ENCODE measurements around the gene DAPK2. TPM values are rescaled to one million over a fixed set of nuclear protein-coding genes. Genes with fewer than 3 reads are reported as not detected.
A peak's percentile ranks its signal among the peaks of the same experiment; 100 is the strongest.

DAPK2 gene
- total and polyA plus RNA-seq, 2 experiments from 2014 or later = 5.8 to 7.5 TPM

DNA sequence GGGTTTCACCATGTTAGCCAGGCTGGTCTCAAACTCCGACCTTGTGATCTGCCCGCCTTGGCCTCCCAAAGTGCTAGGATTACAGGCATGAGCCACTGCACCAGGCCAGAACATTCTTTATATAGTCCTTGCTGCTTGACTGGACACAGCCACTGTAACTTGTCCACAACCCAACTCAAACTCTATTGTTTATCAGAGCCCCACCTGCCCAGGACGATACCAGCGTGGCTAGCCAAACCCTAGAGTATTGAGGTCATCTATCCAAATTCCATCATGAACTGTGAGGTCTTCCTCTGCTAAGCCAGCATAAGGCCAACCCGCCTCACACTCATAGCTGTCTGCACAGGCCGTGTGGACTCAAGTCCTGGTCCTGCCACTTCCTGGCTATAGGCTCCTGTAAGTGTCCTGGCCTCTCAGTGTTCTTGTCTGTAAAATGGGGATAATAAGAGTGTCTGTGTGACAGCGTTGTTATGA is 63.9 kb downstream of the DAPK2 start:
- 87 to 91% methylated on average over 7 of the region's 7 CpGs for WGBS, 2 experiments (ENCODE audit: low coverage in 1 of 2, low lambda C conversion rate in 2 of 2, missing lambda C conversion rate in 2 of 2)
- H3K27ac ChIP-seq = no peak overlapping the region
- no peak for TF ChIP-seq EZH2 (IDR thresholded peaks at IDR 0.05; ENCODE audit: insufficient read depth, poor library complexity, severe bottlenecking)
- no peak for TF ChIP-seq EZH2phosphoT487 (IDR thresholded peaks at IDR 0.05; ENCODE audit: insufficient read depth, low read depth)
- no peak overlapping the region for H3K4me3 ChIP-seq
- no peak overlapping the region for H3K9ac ChIP-seq
- no peak overlapping the region for H3K4me2 ChIP-seq (ENCODE audit: unreplicated experiment)
- DNase-seq = no peak
- peaks cover 12% of the 10 kb centered on the region for H3F3A ChIP-seq (ENCODE audit: insufficient read depth)
- H3K9me3 ChIP-seq (ENCODE audit: low read depth) = no peaks in the 10 kb centered on the region
- H3K79me2 ChIP-seq (ENCODE audit: insufficient read depth) = no peaks in the 10 kb centered on the region
- no peaks in the 10 kb centered on the region for H4K20me1 ChIP-seq (ENCODE audit: insufficient read depth)
- H3K27me3 ChIP-seq (replicated peaks; ENCODE audit: insufficient read depth) = no peaks in the 10 kb centered on the region
- no peak overlapping the region for H2AFZ ChIP-seq
- H3K4me1 ChIP-seq (ENCODE audit: insufficient read depth) = peaks cover 17% of the 10 kb centered on the region
- in situ Hi-C loops (cut with MboI) = no loop called here
- no peaks in the 10 kb centered on the region for H3K9me2 ChIP-seq (ENCODE audit: insufficient read depth)
- H3K36me3 ChIP-seq (ENCODE audit: low read depth) = no peaks in the 10 kb centered on the region

DNA sequence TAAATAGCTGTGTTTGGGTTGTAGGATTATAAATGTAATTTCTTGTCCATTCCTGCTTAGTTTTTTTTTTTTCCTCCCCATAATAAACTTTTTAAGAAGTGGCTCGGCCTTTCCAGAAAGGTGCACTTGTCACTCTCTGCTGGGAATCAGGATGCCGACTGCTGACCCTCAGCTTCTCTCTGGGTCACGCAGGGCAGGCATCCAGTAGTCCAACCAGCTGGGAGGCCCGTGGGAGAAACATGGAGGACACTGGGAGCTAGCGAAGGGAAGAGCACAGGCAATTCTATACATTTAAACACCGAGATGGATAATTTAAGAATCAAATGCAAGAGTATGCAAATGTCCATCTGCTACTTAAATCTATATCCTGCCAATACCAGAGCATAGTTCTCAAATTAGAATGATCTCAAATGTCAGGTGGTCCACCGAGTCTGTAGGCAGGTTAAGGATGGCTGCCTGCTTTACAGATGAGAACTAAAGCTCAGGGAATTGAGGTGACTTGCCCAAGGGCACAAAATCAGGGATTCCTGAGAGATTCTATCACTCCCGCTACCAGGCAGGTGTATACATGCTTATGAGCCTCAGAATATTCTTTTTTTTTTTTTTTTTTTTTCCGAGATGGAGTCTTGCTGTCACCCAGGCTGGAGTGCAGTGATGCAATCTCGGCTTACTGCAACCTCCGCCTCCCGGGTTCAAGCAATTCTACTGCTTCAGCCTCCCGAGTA is 64.5 kb downstream of the DAPK2 start:
- Histone ChIP-seq H3K9me2 (ENCODE audit: insufficient read depth) (no peaks in the 10 kb centered on the region), H3K9me3 (ENCODE audit: low read depth) (no peaks in the 10 kb centered on the region), H3F3A (ENCODE audit: insufficient read depth) (peaks cover 9% of the 10 kb centered on the region), H3K4me3 (no peak overlapping the region), H3K27ac (no peak overlapping the region), H3K4me1 (ENCODE audit: insufficient read depth) (peaks cover 13% of the 10 kb centered on the region), H3K27me3 (replicated peaks; ENCODE audit: insufficient read depth) (no peaks in the 10 kb centered on the region), H4K20me1 (ENCODE audit: insufficient read depth) (no peaks in the 10 kb centered on the region), H3K79me2 (ENCODE audit: insufficient read depth) (no peaks in the 10 kb centered on the region), H3K4me2 (ENCODE audit: unreplicated experiment) (no peak overlapping the region), H3K36me3 (ENCODE audit: low read depth) (no peaks in the 10 kb centered on the region), H3K9ac (no peak overlapping the region), H2AFZ (no peak overlapping the region)
- DNase-seq = no peak
- 91 to 94% methylated on average over 12 to 13 of the region's 13 CpGs for WGBS, 2 experiments (ENCODE audit: low coverage in 1 of 2, low lambda C conversion rate in 2 of 2, missing lambda C conversion rate in 2 of 2)
- TF ChIP-seq EZH2phosphoT487 (IDR thresholded peaks at IDR 0.05; ENCODE audit: insufficient read depth, low read depth) (no peak), EZH2 (IDR thresholded peaks at IDR 0.05; ENCODE audit: insufficient read depth, poor library complexity, severe bottlenecking) (no peak)
- in situ Hi-C loops (cut with MboI) = no loop called here

DNA sequence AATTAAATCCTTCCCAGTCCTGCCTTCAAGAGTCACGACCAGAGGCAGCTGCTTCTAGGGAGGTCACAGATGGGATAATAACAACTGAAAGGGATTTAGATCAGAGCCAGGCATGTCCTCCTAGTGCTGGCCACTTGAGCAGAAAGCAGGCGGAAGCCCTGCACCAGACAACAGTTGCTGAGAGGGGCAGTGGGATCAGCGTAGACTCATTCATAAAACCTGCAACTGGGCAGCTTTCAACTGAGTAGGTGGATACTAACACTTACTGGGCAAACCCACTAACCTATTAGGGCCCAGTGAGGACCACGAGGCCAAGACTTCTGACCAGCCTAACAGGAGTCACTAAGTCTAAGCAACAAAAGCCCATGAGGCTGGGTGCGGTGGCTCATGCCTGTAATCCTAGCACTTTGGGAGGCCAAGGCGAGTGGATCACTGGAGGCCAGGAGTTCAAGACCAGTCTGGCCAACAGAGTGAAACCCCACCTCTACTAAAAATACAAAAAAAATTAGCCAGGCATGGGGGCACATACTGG is 67.0 kb downstream of the DAPK2 start:
- Histone ChIP-seq H3K36me3 (ENCODE audit: low read depth) (no peaks in the 10 kb centered on the region), H4K20me1 (ENCODE audit: insufficient read depth) (no peaks in the 10 kb centered on the region), H3K27me3 (replicated peaks; ENCODE audit: insufficient read depth) (no peaks in the 10 kb centered on the region), H3K9ac (no peak overlapping the region), H3K4me3 (no peak overlapping the region), H3K79me2 (ENCODE audit: insufficient read depth) (no peaks in the 10 kb centered on the region), H3K4me2 (ENCODE audit: unreplicated experiment) (no peak overlapping the region), H3K9me3 (ENCODE audit: low read depth) (no peaks in the 10 kb centered on the region), H3K27ac (no peak overlapping the region), H3K4me1 (ENCODE audit: insufficient read depth) (peaks cover 8% of the 10 kb centered on the region), H2AFZ (no peak overlapping the region), H3F3A (ENCODE audit: insufficient read depth) (peaks cover 4% of the 10 kb centered on the region; the same call in 1 of the 2 replicates), H3K9me2 (ENCODE audit: insufficient read depth) (no peaks in the 10 kb centered on the region)
- in situ Hi-C loops (cut with MboI) = no loop called here
- TF ChIP-seq EZH2 (IDR thresholded peaks at IDR 0.05; ENCODE audit: insufficient read depth, poor library complexity, severe bottlenecking) (no peak), EZH2phosphoT487 (IDR thresholded peaks at IDR 0.05; ENCODE audit: insufficient read depth, low read depth) (no peak)
- WGBS, 2 experiments (ENCODE audit: low coverage in 1 of 2, low lambda C conversion rate in 2 of 2, missing lambda C conversion rate in 2 of 2) = 82 to 87% methylated on average over 6 of the region's 6 CpGs
- peak; percentile 8 for DNase-seq

GRCh38 chr15:63978511-63979261 is 67.6 kb downstream of the DAPK2 start:
- TF ChIP-seq EZH2phosphoT487 (IDR thresholded peaks at IDR 0.05; ENCODE audit: insufficient read depth, low read depth) (no peak), EZH2 (IDR thresholded peaks at IDR 0.05; ENCODE audit: insufficient read depth, poor library complexity, severe bottlenecking) (no peak)
- no peaks in the 10 kb centered on the region for H4K20me1 ChIP-seq (ENCODE audit: insufficient read depth)
- H3K27ac ChIP-seq = no peak overlapping the region
- in situ Hi-C loops (cut with MboI) = no loop called here
- no peak overlapping the region for H3K4me3 ChIP-seq
- H2AFZ ChIP-seq = no peak overlapping the region
- WGBS, 2 experiments (ENCODE audit: low coverage in 1 of 2, low lambda C conversion rate in 2 of 2, missing lambda C conversion rate in 2 of 2) = 44 to 64% methylated on average over 4 of the region's 4 CpGs
- H3K9ac ChIP-seq = no peak overlapping the region
- peaks cover 10% of the 10 kb centered on the region for H3F3A ChIP-seq (ENCODE audit: insufficient read depth)
- H3K4me2 ChIP-seq (ENCODE audit: unreplicated experiment) = no peak overlapping the region
- H3K79me2 ChIP-seq (ENCODE audit: insufficient read depth) = no peaks in the 10 kb centered on the region
- H3K9me3 ChIP-seq (ENCODE audit: low read depth) = no peaks in the 10 kb centered on the region
- H3K27me3 ChIP-seq (replicated peaks; ENCODE audit: insufficient read depth) = no peaks in the 10 kb centered on the region
- H3K9me2 ChIP-seq (ENCODE audit: insufficient read depth) = no peaks in the 10 kb centered on the region
- DNase-seq = peak; percentile 15
- H3K36me3 ChIP-seq (ENCODE audit: low read depth) = no peaks in the 10 kb centered on the region
- peaks cover 14% of the 10 kb centered on the region for H3K4me1 ChIP-seq (ENCODE audit: insufficient read depth)

All from GM23248 (cell line).